ENCODE measurements around the gene GRIN3B. TPM values are rescaled to one million over a fixed set of nuclear protein-coding genes. Genes with fewer than 3 reads are reported as not detected.

Gene GRIN3B
- total and polyA plus RNA-seq, 2 of the 8 experiments (the other 6 are each of a cell fraction or from before 2014, with no cell fraction given), result 0.45 to 1.0 TPM

DNA sequence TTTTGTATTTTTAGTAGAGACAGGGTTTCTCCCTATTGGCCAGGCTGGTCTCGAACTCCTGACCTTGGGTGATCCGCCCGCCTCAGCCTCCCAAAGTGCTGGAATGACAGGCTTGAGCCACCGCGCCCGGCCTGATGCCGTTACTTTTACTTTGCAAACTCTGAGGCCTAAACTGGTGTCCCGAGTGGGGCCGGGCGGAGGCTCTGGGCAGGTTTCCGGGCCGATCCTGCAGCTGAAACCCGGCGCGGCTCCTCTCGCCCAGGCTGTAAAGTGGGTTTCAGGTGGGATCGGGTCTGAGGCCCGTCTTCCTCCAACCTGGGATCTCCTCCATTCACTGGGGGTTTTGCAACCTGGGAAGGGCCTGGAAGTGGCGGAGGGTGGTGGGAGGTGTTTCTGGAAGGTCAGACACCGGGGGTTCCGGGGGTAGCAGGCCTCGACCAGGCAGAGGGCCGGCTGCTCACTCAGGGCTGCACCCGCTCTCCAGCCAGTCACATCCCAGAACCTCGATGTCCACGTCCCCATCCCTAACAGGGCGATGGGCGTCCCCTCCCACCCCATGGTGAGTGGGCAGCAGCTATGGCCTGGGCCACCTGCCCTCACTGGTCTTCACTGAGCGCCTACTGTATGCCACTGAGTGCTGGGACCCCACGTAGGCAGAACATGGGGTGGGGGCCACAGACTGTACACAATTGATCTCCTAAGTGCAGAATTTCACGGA, 37.4 kb upstream of the GRIN3B start (continued):
- no peak for TF ChIP-seq SIN3A (conservative IDR thresholded peaks at IDR 0.05 in 1 of 2, IDR thresholded peaks at IDR 0.05 in 1 of 2; ENCODE audit: low read depth in 1 of 2, low read length in 2 of 2)
- no peak for TF ChIP-seq E2F6 (IDR thresholded peaks at IDR 0.05)
- TF ChIP-seq, protein P1, sequence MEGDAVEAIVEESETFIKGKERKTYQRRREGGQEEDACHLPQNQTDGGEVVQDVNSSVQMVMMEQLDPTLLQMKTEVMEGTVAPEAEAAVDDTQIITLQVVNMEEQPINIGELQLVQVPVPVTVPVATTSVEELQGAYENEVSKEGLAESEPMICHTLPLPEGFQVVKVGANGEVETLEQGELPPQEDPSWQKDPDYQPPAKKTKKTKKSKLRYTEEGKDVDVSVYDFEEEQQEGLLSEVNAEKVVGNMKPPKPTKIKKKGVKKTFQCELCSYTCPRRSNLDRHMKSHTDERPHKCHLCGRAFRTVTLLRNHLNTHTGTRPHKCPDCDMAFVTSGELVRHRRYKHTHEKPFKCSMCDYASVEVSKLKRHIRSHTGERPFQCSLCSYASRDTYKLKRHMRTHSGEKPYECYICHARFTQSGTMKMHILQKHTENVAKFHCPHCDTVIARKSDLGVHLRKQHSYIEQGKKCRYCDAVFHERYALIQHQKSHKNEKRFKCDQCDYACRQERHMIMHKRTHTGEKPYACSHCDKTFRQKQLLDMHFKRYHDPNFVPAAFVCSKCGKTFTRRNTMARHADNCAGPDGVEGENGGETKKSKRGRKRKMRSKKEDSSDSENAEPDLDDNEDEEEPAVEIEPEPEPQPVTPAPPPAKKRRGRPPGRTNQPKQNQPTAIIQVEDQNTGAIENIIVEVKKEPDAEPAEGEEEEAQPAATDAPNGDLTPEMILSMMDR (IDR thresholded peaks at IDR 0.05; ENCODE audit: control extremely low read depth in 1 of 3, insufficient read depth in 1 of 3, low read depth in 1 of 3, low read length in 3 of 3), result no peak
- no peak for TF ChIP-seq GTF2F1 (IDR thresholded peaks at IDR 0.05; ENCODE audit: borderline replicate concordance, low read depth, low read length)

All from H1 (cell line).